Aorta (tissue), 5 donors: ENCODE measurements around the gene GLT8D2. TPM values are rescaled to one million over a fixed set of nuclear protein-coding genes. Genes with fewer than 3 reads are reported as not detected.

Experiments used
- ATAC-seq: fragments of 200-7000 bp; cut with Tn5 transposase; one replicate; pipeline ENCODE4 v1.9.1; 2022; ENCODE audit warnings: moderate library complexity; ENCODE audit not compliant: low FRiP score
- DNase-seq, 2 donors: peaks; one replicate each; pipeline ENCODE4 v3.0.0-alpha.2; 2020
- H3K27ac ChIP-seq, 2 donors: one replicate each; pipeline ENCODE4 v1.5.1; 2013; ENCODE audit warnings: low read length in 2 of 2, mild to moderate bottlenecking in 2 of 2, moderate library complexity in 2 of 2, control low read depth in 1 of 2, inconsistent platforms in 1 of 2, low read depth in 1 of 2
- H3K27me3 ChIP-seq, 2 donors: one replicate each; pipeline ENCODE4 v1.6.1; 2013; ENCODE audit warnings: control low read depth in 1 of 2, low read length in 1 of 2, mild to moderate bottlenecking in 1 of 2, moderate library complexity in 1 of 2; ENCODE audit not compliant: insufficient read depth in 2 of 2, control insufficient read depth in 1 of 2
- H3K36me3 ChIP-seq, 2 donors: one replicate each; pipeline ENCODE4 v1.6.1; 2013; ENCODE audit warnings: control low read depth in 1 of 2, low read length in 1 of 2, mild to moderate bottlenecking in 1 of 2; ENCODE audit not compliant: insufficient read depth in 2 of 2, control insufficient read depth in 1 of 2
- H3K4me1 ChIP-seq, 2 donors: one replicate each; pipeline ENCODE4 v1.6.1; 2013; ENCODE audit warnings: low read length in 2 of 2, control low read depth in 1 of 2, mild to moderate bottlenecking in 1 of 2, moderate library complexity in 1 of 2; ENCODE audit not compliant: insufficient read depth in 2 of 2, control insufficient read depth in 1 of 2
- H3K4me3 ChIP-seq, 2 donors: one replicate each; pipeline ENCODE4 v1.5.1; 2013; ENCODE audit warnings: low read length in 2 of 2, control low read depth in 1 of 2, mild to moderate bottlenecking in 1 of 2
- H3K9me3 ChIP-seq: one replicate; pipeline ENCODE4 v1.6.1; 2013; ENCODE audit warnings: mild to moderate bottlenecking, low read length; ENCODE audit not compliant: control insufficient read depth
- WGBS, 2 donors: extraction: QIAGEN DNeasy Blood & Tissue Kit; methylation state at CpG; one replicate each; pipeline ENCODE4 v1.1.7; 2013; 5-methylcytosine and 5-hydroxymethylcytosine counted together
- intact Hi-C, 2 donors: fragments of 100-400 bp; cut with DNase I; formaldehyde crosslinking; loops; one replicate each; pipeline versions ENCODE4 v1.14.2 to v1.15.0; 2022
- polyA plus RNA-seq, 2 donors: library from polyadenylated mRNA; stranded (reverse); fragments of 200-250 nt; gene quantifications; one replicate each; pipeline ENCODE4 v1.2.3, GENCODE V29; 2013
- total RNA-seq, 2 donors: library from RNA; stranded (reverse); fragmentation: NEBNext Ultra II Directional; extraction: Animal tissue kit (Norgen Biotek cat#: 25700); gene quantifications; one replicate each; pipeline ENCODE4 v1.2.1, GENCODE V29; 2021
- donor health status: healthy with polysubstance abuse.
- donor health status: Bipolar disorder and iron deficiency.
- donor health status: DM: no; HTN: no; CAD: no.
- donor health status: DM: no; HTN: no; CAD: no.
- donor health status: DM: yes; HTN: yes; CAD: no.

The GLT8D2 gene
- total and polyA plus RNA-seq, 4 donors = 28.2 to 114 (median 47.5) TPM

DNA sequence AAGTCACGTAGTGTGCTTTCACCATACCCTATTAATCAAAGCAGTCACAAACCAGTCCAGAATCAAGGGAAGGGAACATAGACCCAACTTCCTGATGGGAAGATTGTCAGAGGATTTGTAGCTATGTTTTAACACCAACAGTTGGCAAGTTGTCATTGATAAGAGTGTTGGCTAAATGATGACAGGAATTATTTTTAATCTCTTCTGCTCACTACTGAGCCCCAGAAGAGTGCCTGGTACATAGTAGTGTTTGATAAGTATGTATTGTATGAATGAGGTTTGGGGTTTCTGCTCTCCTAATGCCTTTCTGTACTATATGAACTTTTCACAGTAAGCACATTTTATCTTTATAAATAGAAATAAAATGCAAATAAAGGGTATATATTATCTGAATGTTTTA is 29.0 kb upstream of the GLT8D2 start:
- Histone ChIP-seq H3K27me3 (no peaks in the 10 kb centered on the region), H3K4me3 (no peak overlapping the region), H3K27ac (no peak overlapping the region), H3K9me3 (no peaks in the 10 kb centered on the region), H3K4me1 (no peaks in the 10 kb centered on the region), H3K36me3 (peaks cover 1 to 4% of the 10 kb centered on the region in 2 donors)
- ATAC-seq (no peak), DNase-seq (no peak)
- 55 to 67% methylated on average over 1 of the region's 1 CpG for WGBS, 2 donors
- intact Hi-C loops = no loop called here

DNA sequence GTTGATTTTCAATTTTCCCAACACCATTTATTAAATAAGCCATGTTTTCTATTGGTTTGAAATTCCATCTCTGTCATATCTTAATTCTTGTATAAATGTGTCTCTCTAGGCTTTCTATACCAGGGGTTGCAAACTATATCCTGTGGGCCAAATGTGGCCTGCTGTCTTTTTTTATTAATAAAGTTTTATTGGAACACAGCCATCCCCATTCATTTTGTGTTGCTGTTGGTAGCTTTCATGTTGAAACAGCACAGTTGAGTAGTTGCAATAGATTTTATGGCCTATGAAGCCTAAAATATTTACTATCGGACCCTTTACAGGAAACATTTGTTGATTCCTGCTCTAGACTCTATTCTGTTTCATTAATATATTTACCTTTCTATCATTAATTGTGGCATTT is 23.7 kb upstream of the GLT8D2 start:
- ATAC-seq (no peak), DNase-seq (no peak)
- 95 to 96% methylated on average over 1 of the region's 1 CpG for whole genome bisulfite sequencing, 2 donors
- intact Hi-C loops = no loop called here
- no peak overlapping the region for H3K4me3 ChIP-seq
- no peaks in the 10 kb centered on the region for H3K4me1 ChIP-seq
- H3K9me3 ChIP-seq = no peaks in the 10 kb centered on the region
- H3K27me3 ChIP-seq = no peaks in the 10 kb centered on the region
- H3K36me3 ChIP-seq = peaks cover 2 to 4% of the 10 kb centered on the region in 2 donors
- H3K27ac ChIP-seq = no peak overlapping the region

- DNase-seq (no peak), ATAC-seq (no peak)
- intact Hi-C loops = no loop called here
- no peaks in the 10 kb centered on the region for H3K4me1 ChIP-seq
- no peak overlapping the region for H3K27ac ChIP-seq
- no peaks in the 10 kb centered on the region for H3K9me3 ChIP-seq
- H3K27me3 ChIP-seq = no peaks in the 10 kb centered on the region
- H3K4me3 ChIP-seq = no peak overlapping the region
- H3K36me3 ChIP-seq = peaks cover 2 to 4% of the 10 kb centered on the region in 2 donors
- 96 to 98% methylated on average over 2 of the region's 2 CpGs for WGBS, 2 donors
Observed at GRCh38 chr12:104072099-104072498, 22.1 kb upstream of the GLT8D2 start.

GRCh38 chr12:104064842-104065427 is 14.9 kb upstream of the GLT8D2 start:
- Histone ChIP-seq H3K36me3 (peaks cover 0 to 2% of the 10 kb centered on the region in 2 donors), H3K4me1 (peaks cover 2 to 4% of the 10 kb centered on the region in 2 donors), H3K27me3 (no peaks in the 10 kb centered on the region), H3K9me3 (no peaks in the 10 kb centered on the region), H3K27ac (peak overlapping the region in 1 of 2 donors; percentile 55), H3K4me3 (peak overlapping the region; percentile 80 to 96)
- 0% methylated on average over 33 to 41 of the region's 41 CpGs for WGBS, 2 donors
- DNase-seq (peak in 1 of 2 donors; percentile 48), ATAC-seq (no peak)
- intact Hi-C loops = loop anchor here in 1 of 2 donors (5.0 kb wide), 1 partner anchor 98 kb away; the partner anchor contains the start of gene TDG

GRCh38 chr12:104064031-104064841 is 14.2 kb upstream of the GLT8D2 start, which contains the start of gene HCFC2:
Gene HCFC2 (plus strand): TSS chr12:104064531. CDS start chr12:104064561, 30 bp downstream.
- H3K9me3 ChIP-seq = no peaks in the 10 kb centered on the region
- DNase-seq (peak; percentile 95 to 98), ATAC-seq (peak; percentile 100)
- WGBS, 2 donors = 0 to 1% methylated on average over 70 to 74 of the region's 74 CpGs
- H3K36me3 ChIP-seq = peaks cover 0 to 2% of the 10 kb centered on the region in 2 donors
- peak within 1 kb of the TSS; percentile 80 to 96 for H3K4me3 ChIP-seq
- no peaks in the 10 kb centered on the region for H3K27me3 ChIP-seq
- H3K27ac ChIP-seq = peak within 1 kb of the TSS; percentile 31 to 85
- intact Hi-C loops = loop anchor here in 1 of 2 donors (5.0 kb wide), 1 partner anchor 97 kb away; the partner anchor contains the start of gene TDG
- peaks cover 2 to 4% of the 10 kb centered on the region in 2 donors for H3K4me1 ChIP-seq

- H3K36me3 ChIP-seq = no peaks in the 10 kb centered on the region
- H3K4me3 ChIP-seq = peak overlapping the region; percentile 36 to 96
- H3K27ac ChIP-seq = peak overlapping the region; percentile 31 to 85
- 0% methylated on average over 7 of the region's 7 CpGs for WGBS, 2 donors
- intact Hi-C loops = loop anchor here in 1 of 2 donors (5.0 kb wide), 1 partner anchor 96 kb away; the partner anchor contains the start of gene TDG
- DNase-seq = no peak
- H3K27me3 ChIP-seq = no peaks in the 10 kb centered on the region
- peak; percentile 41 for ATAC-seq
- no peaks in the 10 kb centered on the region for H3K9me3 ChIP-seq
- H3K4me1 ChIP-seq = peaks cover 2 to 4% of the 10 kb centered on the region in 2 donors
Observed at GRCh38 chr12:104063712-104064030, 13.7 kb upstream of the GLT8D2 start.

GRCh38 chr12:104060791-104061190 is 10.8 kb upstream of the GLT8D2 start:
- Histone ChIP-seq H3K9me3 (no peaks in the 10 kb centered on the region), H3K4me1 (peaks cover 1 to 4% of the 10 kb centered on the region in 2 donors), H3K27me3 (no peaks in the 10 kb centered on the region), H3K36me3 (no peaks in the 10 kb centered on the region), H3K27ac (no peak overlapping the region), H3K4me3 (no peak overlapping the region)
- ATAC-seq (no peak), DNase-seq (no peak)
- intact Hi-C loops = loop anchor here in 1 of 2 donors (5.0 kb wide), 1 partner anchor 93 kb away; the partner anchor contains the start of gene TDG
- 61 to 72% methylated on average over 2 of the region's 2 CpGs for WGBS, 2 donors

DNA sequence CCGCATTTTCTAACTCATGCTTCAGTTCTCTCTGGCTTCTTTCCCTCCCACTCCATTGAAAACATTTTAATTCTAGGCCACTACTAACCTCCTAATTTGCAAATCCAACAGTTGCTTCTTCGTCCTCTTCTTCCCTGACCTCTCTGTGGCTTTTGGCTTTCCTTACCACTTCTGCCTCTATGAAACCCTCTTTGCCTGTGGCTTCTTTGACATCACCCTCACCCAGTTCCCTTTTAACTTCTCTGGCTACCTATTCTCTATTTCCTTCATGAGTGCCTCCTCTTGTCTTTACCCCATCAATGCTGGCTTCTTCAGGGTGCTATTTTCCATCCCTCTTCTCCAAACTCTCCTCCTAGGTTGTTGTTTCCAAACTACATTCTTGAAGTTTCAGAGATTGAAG is 10.0 kb upstream of the GLT8D2 start:
- 86 to 89% methylated on average over 2 of the region's 2 CpGs for WGBS, 2 donors
- intact Hi-C loops = loop anchor here (5.0 kb wide), 2 partner anchors 47 to 93 kb away; partner anchors contain the start of gene TDG (in 1 of the 2)
- no peak overlapping the region for H3K27ac ChIP-seq
- H3K4me3 ChIP-seq = no peak overlapping the region
- no peaks in the 10 kb centered on the region for H3K27me3 ChIP-seq
- ATAC-seq = no peak
- no peaks in the 10 kb centered on the region for H3K36me3 ChIP-seq
- no peaks in the 10 kb centered on the region for H3K4me1 ChIP-seq
- DNase-seq = no peak
- no peaks in the 10 kb centered on the region for H3K9me3 ChIP-seq
